ENCODE results near the gene TBC1D22A.

DNA sequence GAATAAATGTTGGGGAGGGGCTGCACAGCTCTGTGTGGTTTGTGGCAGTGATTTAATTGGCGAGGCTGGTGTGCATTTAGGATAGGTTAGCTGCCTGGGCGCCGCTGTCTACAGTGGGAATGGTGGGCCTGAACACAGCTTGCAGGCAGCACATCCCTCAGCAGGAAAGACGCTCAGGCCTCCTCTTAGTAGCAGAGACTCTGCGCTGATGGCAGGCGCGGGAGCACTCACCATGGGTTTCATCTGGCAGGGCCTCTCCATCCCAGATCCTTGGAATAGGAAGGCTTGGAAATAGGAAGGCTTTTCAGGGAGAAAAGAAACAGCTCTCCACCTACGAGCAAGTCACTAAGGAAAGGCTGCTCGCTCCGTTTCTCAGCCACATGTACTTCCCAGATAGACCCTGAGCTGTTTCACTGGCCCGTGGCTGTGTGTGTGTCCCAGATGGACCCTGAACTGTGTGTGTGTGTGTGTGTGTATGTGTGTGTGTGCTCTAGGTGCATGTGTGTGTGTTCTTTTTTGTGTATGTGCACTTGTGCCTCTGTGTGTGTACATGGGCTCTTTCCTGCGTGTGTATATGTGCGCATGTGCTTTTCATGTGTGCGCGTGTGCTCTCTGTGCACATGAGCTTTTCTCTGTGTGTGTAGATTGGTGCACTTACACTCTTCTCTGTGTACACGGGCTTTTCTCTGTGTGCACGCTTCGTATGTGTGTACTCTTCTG lies 144.0 kb downstream of the TBC1D22A start:
- no peak for TF ChIP-seq EZH2 (IDR thresholded peaks at IDR 0.05; ENCODE audit: insufficient read depth, low read length)
- TF ChIP-seq, protein P1, sequence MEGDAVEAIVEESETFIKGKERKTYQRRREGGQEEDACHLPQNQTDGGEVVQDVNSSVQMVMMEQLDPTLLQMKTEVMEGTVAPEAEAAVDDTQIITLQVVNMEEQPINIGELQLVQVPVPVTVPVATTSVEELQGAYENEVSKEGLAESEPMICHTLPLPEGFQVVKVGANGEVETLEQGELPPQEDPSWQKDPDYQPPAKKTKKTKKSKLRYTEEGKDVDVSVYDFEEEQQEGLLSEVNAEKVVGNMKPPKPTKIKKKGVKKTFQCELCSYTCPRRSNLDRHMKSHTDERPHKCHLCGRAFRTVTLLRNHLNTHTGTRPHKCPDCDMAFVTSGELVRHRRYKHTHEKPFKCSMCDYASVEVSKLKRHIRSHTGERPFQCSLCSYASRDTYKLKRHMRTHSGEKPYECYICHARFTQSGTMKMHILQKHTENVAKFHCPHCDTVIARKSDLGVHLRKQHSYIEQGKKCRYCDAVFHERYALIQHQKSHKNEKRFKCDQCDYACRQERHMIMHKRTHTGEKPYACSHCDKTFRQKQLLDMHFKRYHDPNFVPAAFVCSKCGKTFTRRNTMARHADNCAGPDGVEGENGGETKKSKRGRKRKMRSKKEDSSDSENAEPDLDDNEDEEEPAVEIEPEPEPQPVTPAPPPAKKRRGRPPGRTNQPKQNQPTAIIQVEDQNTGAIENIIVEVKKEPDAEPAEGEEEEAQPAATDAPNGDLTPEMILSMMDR (IDR thresholded peaks at IDR 0.05; ENCODE audit: insufficient read depth, low read depth, low read length) = no peak

Measured in astrocyte (in vitro differentiated cells and primary cell).